Esophagus muscularis mucosa (tissue), 3 donors: ENCODE results near the gene PAPSS1.

ENCODE experiments used
- CTCF ChIP-seq, 3 experiments: fragments of 200-600 bp in 2 of 3; fragments of 450-650 bp in 1 of 3; sonication (generic) in 2 of 3; IDR thresholded peaks; one replicate each; pipeline ENCODE4 v1.5.1; 2017 to 2019; ENCODE audit warnings: antibody characterized with exemption in 3 of 3, mild to moderate bottlenecking in 2 of 3, moderate library complexity in 1 of 3
- POLR2A ChIP-seq: fragments of 450-650 bp; IDR thresholded peaks from one replicate; pipeline ENCODE4 v1.6.1; 2017; ENCODE audit warnings: antibody characterized with exemption, moderate library complexity, mild to moderate bottlenecking, low read depth

- TF ChIP-seq CTCF (IDR thresholded peaks at IDR 0.05), result no peak
- no peak for TF ChIP-seq POLR2A
These were observed 74.4 kb downstream of the PAPSS1 start for GRCh38 chr4:107645604-107646003.
